Neural progenitor cell (in vitro differentiated cells): ENCODE data around the gene CCDC183. TPM values are rescaled to one million over a fixed set of nuclear protein-coding genes. Genes with fewer than 3 reads are reported as not detected.

ENCODE experiments used
- DNase-seq: peaks from one replicate; pipeline ENCODE4 v3.0.0-alpha.2; 2016; ENCODE audit warnings: low spot score
- H2AFZ ChIP-seq: fragments of 200-600 bp; sonication (generic); replicated peaks from 2 replicates; pipeline ENCODE4 v1.6.1; 2016; ENCODE audit warnings: antibody characterized with exemption
- H3F3A ChIP-seq: fragments of 200-600 bp; sonication (generic); 2 replicates; pipeline ENCODE4 v1.6.1; 2016; ENCODE audit warnings: antibody characterized with exemption, low read depth
- H3K27ac ChIP-seq: fragments of 200-600 bp; sonication (generic); 2 replicates; pipeline ENCODE4 v1.5.1; 2016; ENCODE audit warnings: mild to moderate bottlenecking
- H3K27me3 ChIP-seq: fragments of 200-600 bp; sonication (generic); 2 replicates; pipeline ENCODE4 v1.6.1; 2016; ENCODE audit warnings: mild to moderate bottlenecking, moderate library complexity
- H3K36me3 ChIP-seq: fragments of 200-600 bp; sonication (generic); 2 replicates; pipeline ENCODE4 v1.5.1; 2016
- H3K4me1 ChIP-seq: fragments of 200-600 bp; sonication (generic); 2 replicates; pipeline ENCODE4 v1.6.1; 2016; ENCODE audit warnings: mixed run types
- H3K4me2 ChIP-seq: fragments of 200-600 bp; sonication (generic); 2 replicates; pipeline ENCODE4 v1.6.1; 2016
- H3K4me3 ChIP-seq: fragments of 200-600 bp; sonication (generic); 2 replicates; pipeline ENCODE4 v1.5.1; 2016
- H3K79me2 ChIP-seq: fragments of 200-600 bp; sonication (generic); 2 replicates; pipeline ENCODE4 v1.6.1; 2016; ENCODE audit warnings: low read depth
- H3K9ac ChIP-seq: fragments of 200-600 bp; sonication (generic); 2 replicates; pipeline ENCODE4 v1.6.1; 2016
- H3K9me3 ChIP-seq: fragments of 200-600 bp; sonication (generic); 2 replicates; pipeline ENCODE4 v1.5.1; 2016; ENCODE audit warnings: low read depth
- H4K20me1 ChIP-seq: fragments of 200-600 bp; sonication (generic); 2 replicates; pipeline ENCODE4 v1.6.1; 2016; ENCODE audit warnings: low read depth
- H3K27ac Mint-ChIP-seq: 3 replicates; pipeline ENCODE4 v1.8.0; 2021; ENCODE audit warnings: mixed read lengths
- H3K27me3 Mint-ChIP-seq: 2 replicates; pipeline ENCODE4 v1.8.0; 2022; ENCODE audit warnings: low read depth, mild to moderate bottlenecking, inconsistent platforms, moderate library complexity, mixed read lengths; ENCODE audit not compliant: insufficient read depth
- H3K36me3 Mint-ChIP-seq: 3 replicates; pipeline ENCODE4 v1.8.0; 2021; ENCODE audit warnings: mixed read lengths
- H3K4me1 Mint-ChIP-seq: 3 replicates; pipeline ENCODE4 v1.8.0; 2021; ENCODE audit warnings: mixed read lengths
- H3K4me3 Mint-ChIP-seq: 3 replicates; pipeline ENCODE4 v1.8.0; 2021; ENCODE audit warnings: mild to moderate bottlenecking, moderate library complexity, mixed read lengths
- H3K9me3 Mint-ChIP-seq: 3 replicates; pipeline ENCODE4 v1.8.0; 2020; ENCODE audit warnings: mixed read lengths
- EZH2 ChIP-seq: fragments of 200-600 bp; sonication (generic); IDR thresholded peaks from 2 replicates; pipeline ENCODE4 v1.6.1; 2017; ENCODE audit warnings: antibody characterized with exemption, mild to moderate bottlenecking, moderate library complexity
- EZH2phosphoT487 ChIP-seq: fragments of 200-600 bp; sonication (generic); IDR thresholded peaks from 2 replicates; pipeline ENCODE4 v1.6.1; 2017; ENCODE audit warnings: antibody characterized with exemption
- total RNA-seq: library from RNA; depleted of rRNA; stranded (reverse); fragments of >200 nt; gene quantifications from 2 replicates; pipeline ENCODE4 v1.2.3, GENCODE V29; 2015; ENCODE audit warnings: low replicate concordance
- TF ChIP-seq, protein P1 (sequence below): fragments of 200-600 bp; sonication (generic); IDR thresholded peaks from 2 replicates; pipeline ENCODE4 v1.5.1; 2017; ENCODE audit warnings: antibody characterized with exemption, mild to moderate bottlenecking

Gene CCDC183
- total RNA-seq, 1 donor from 2014 or later, result 0.84 TPM

DNA sequence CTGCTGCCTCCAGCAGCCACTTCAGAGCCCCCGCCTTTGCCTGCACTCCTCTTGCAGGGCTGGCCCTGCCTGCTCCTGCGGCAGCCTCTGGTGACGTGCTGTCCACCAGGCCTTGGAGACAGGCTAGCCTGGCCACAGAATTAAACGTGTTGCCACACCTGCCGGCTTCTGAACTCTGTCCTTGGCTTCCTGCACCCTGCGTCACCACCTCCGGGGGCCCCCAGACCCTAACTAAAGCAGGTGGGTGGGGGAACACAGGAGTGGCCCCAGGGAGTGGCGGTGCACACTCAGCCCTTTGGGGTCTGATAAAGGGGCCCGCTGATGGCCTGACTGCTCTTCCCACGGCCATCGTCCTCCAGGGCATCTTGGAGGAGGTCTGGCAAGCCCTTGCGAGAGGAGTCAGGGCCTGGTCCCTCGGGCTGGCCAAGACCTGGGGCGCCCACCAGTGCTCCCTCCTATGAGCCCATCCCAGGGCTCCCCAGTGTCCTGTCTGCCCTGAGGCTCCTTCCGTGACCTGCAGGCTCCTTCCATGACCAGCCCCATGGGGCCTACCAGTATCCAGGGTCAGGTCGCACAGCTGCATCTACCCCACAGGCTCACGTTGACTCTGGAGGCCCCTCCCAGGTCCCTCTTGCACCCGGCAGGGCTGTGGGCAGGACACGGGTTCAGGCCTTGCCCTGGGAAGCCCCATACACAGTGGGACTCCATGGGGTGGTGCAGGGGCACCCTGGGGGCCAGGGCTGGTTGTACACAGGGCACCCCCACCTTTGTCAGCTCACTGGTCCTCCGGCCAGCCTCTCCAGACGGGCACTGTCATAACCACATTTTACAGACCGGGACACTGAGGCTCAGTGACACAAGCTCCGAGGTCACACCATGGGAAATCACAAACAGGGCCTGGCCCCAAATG, 55.0 kb downstream of the CCDC183 start:
- Mint-ChIP-seq H3K4me1 (no peaks in the 10 kb centered on the region), H3K4me3 (peak overlapping the region; percentile 58), H3K27me3 (peaks cover 16% of the 10 kb centered on the region), H3K27ac (no peak overlapping the region), H3K9me3 (no peaks in the 10 kb centered on the region), H3K36me3 (no peaks in the 10 kb centered on the region)
- H3K27me3 ChIP-seq, result peaks cover 11% of the 10 kb centered on the region
- TF ChIP-seq, protein P1, sequence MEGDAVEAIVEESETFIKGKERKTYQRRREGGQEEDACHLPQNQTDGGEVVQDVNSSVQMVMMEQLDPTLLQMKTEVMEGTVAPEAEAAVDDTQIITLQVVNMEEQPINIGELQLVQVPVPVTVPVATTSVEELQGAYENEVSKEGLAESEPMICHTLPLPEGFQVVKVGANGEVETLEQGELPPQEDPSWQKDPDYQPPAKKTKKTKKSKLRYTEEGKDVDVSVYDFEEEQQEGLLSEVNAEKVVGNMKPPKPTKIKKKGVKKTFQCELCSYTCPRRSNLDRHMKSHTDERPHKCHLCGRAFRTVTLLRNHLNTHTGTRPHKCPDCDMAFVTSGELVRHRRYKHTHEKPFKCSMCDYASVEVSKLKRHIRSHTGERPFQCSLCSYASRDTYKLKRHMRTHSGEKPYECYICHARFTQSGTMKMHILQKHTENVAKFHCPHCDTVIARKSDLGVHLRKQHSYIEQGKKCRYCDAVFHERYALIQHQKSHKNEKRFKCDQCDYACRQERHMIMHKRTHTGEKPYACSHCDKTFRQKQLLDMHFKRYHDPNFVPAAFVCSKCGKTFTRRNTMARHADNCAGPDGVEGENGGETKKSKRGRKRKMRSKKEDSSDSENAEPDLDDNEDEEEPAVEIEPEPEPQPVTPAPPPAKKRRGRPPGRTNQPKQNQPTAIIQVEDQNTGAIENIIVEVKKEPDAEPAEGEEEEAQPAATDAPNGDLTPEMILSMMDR, result no peak
- TF ChIP-seq EZH2 (no peak), EZH2phosphoT487 (no peak)
- H3K4me3 ChIP-seq, result no peak overlapping the region
- H2AFZ ChIP-seq, result no peak overlapping the region
- peaks cover 17% of the 10 kb centered on the region for H3F3A ChIP-seq
- no peak overlapping the region for H3K27ac ChIP-seq
- peaks cover 8% of the 10 kb centered on the region for H3K79me2 ChIP-seq
- no peak overlapping the region for H3K4me2 ChIP-seq
- H3K4me1 ChIP-seq, result peaks cover 5% of the 10 kb centered on the region
- no peak for DNase-seq
- H3K9me3 ChIP-seq, result no peaks in the 10 kb centered on the region
- H4K20me1 ChIP-seq, result peaks cover 18% of the 10 kb centered on the region
- no peaks in the 10 kb centered on the region for H3K36me3 ChIP-seq
- H3K9ac ChIP-seq, result no peak overlapping the region

- peaks cover 5% of the 10 kb centered on the region for H3K4me1 ChIP-seq
- no peaks in the 10 kb centered on the region for H3K9me3 ChIP-seq
- no peak within 1 kb of the TSS for H3K27ac ChIP-seq
- Mint-ChIP-seq H3K4me1 (no peaks in the 10 kb centered on the region), H3K36me3 (no peaks in the 10 kb centered on the region), H3K27me3 (peaks cover 12% of the 10 kb centered on the region), H3K27ac (no peak within 1 kb of the TSS), H3K9me3 (no peaks in the 10 kb centered on the region), H3K4me3 (peak within 1 kb of the TSS; percentile 58)
- no peak for DNase-seq
- H2AFZ ChIP-seq, result no peak within 1 kb of the TSS
- H3K79me2 ChIP-seq, result peaks cover 8% of the 10 kb centered on the region
- H3K4me2 ChIP-seq, result no peak within 1 kb of the TSS
- H3K36me3 ChIP-seq, result no peaks in the 10 kb centered on the region
- H3K4me3 ChIP-seq, result no peak within 1 kb of the TSS
- TF ChIP-seq EZH2phosphoT487, result no peak
- no peak for TF ChIP-seq EZH2
- TF ChIP-seq, protein P1, result no peak
- peaks cover under 1% of the 10 kb centered on the region for H3K27me3 ChIP-seq
- no peak within 1 kb of the TSS for H3K9ac ChIP-seq
- H3F3A ChIP-seq, result peaks cover 17% of the 10 kb centered on the region
- H4K20me1 ChIP-seq, result peaks cover 18% of the 10 kb centered on the region
Measured at GRCh38 chr9:136851941-136852663, 56.0 kb downstream of the CCDC183 start, which contains the start of gene MAMDC4. Gene MAMDC4 (plus strand): TSS chr9:136852346. CDS start chr9:136852417, 71 bp downstream.

GRCh38 chr9:136852664-136853595, 56.8 kb downstream of the CCDC183 start:
- peaks cover 5% of the 10 kb centered on the region for H3K4me1 ChIP-seq
- Mint-ChIP-seq H3K27ac (no peak overlapping the region), H3K4me3 (no peak overlapping the region), H3K36me3 (no peaks in the 10 kb centered on the region), H3K4me1 (no peaks in the 10 kb centered on the region), H3K9me3 (no peaks in the 10 kb centered on the region), H3K27me3 (peaks cover 7% of the 10 kb centered on the region)
- peaks cover 8% of the 10 kb centered on the region for H3K79me2 ChIP-seq
- no peaks in the 10 kb centered on the region for H3K36me3 ChIP-seq
- H3K4me2 ChIP-seq, result no peak overlapping the region
- no peaks in the 10 kb centered on the region for H3K27me3 ChIP-seq
- no peak overlapping the region for H3K4me3 ChIP-seq
- H3F3A ChIP-seq, result peaks cover 11% of the 10 kb centered on the region
- no peak overlapping the region for H2AFZ ChIP-seq
- TF ChIP-seq EZH2phosphoT487, result no peak
- TF ChIP-seq, protein P1, result no peak
- no peak for TF ChIP-seq EZH2
- no peaks in the 10 kb centered on the region for H3K9me3 ChIP-seq
- H3K9ac ChIP-seq, result no peak overlapping the region
- DNase-seq, result no peak
- H3K27ac ChIP-seq, result no peak overlapping the region
- H4K20me1 ChIP-seq, result peaks cover 22% of the 10 kb centered on the region
